DMS79 treated with DMSO at 0.1 percent for 48 hours (cell line): ENCODE data around the gene ZDHHC19.
A peak's percentile ranks its signal among the peaks of the same experiment; 100 is the strongest.
"Not testable (repeated sequence)": the region's sequence is repeated elsewhere in the genome, so short reads cannot be mapped to it uniquely, and the experiment has no call there.

Experiments
- DNase-seq: peaks from one replicate; lab custom pipeline; 2025; lab: John Stamatoyannopoulos, UW

Gene ZDHHC19

DNA sequence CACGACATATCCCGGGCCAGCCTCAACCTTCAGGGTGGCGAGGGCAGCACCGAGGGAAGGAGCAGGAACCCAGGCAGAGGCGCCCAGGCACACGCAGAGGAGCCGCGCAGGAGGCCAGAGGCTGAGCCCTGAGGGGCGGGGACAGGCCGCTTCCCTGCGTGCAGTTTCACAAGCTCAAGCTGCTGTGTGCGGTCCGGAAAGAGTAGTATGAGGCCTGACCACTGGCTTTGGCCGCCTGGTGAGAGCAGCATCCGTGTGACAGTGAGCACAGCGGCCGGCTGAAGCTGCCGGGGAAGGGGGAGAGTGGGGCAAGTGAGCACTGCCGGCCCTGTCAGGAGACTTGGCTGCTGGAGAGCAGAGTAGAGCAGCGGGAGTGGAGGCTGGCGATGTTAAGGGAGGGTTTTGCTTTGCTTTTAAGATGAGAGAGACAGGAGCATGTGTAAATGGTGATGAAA, 8.7 kb downstream of the ZDHHC19 start:
- DNase-seq, result no peak

DNA sequence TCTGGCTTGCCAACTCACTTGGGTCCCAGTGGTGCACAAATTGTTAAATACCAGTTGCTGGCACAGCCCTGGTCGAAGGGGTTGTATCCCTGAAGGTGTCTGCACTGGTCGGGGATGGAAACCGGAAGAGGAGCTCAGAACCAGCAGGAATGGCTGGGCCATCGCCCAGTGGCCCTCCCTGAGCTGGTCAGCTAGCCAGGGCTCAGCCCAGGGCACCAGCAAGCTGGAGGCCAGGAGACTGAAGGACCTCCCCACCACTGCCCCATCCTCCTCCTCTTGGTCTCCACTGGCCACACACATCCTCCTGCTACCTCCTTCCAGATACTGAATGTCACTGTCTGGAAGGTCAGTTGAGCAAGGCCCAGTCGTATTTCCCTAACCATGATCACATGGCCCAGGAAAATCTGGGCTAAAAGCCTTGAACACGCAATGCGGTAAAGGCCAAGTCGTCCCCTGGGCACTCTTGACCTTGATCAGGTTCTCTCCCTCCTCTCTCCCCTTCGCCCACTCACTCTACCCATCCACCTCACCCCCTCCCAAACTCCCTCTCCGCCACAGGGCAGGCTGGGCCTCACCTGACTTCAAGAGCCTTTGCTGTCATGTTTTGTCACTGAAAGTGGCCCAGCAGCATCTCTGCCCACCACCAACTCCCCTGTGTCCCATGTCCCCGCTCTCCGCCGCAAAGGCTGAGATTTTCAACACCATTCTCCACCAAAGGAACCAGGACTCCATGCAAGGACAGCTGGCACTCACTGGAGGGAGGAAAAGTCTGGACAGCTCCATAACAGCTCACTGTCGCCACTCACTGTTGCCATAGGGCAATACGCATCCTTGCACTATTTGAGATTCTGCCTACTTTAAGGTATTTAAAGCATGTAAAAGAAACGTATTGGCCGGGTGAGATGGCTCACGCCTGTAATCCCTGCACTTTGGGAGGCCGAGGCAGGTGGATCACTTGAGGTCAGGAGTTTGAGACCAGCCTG, 12.1 kb downstream of the ZDHHC19 start:
- no peak for DNase-seq

DNA sequence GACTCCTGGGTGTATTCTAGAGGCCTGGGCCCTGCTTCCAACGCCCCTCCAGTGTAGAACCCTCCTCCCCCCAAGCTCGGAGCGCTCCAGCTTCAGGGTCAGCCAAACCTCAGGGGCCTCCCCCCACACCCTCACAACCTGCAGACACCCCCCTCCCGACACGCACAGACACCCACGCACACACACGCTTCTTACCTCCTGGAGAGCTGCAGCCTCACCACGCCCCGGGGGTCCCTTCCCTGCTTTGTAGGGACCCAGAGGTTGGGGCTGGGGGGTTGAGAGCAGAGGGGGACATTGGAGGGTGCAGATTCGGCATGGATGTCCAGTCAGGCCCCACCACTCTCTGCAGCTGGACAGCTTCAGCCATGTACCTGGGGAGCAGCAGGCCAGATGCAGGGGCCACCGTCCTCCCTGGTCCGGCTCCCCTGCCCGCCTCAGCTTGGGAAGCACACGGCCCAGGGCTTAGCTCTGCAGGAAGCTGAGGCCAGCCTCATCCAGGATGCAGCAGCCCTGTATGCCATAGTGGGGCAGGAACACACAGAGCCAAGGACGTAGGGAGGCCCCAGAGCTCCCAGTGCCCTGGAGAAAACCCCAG, 13.0 kb downstream of the ZDHHC19 start:
- no peak for DNase-seq

DNA sequence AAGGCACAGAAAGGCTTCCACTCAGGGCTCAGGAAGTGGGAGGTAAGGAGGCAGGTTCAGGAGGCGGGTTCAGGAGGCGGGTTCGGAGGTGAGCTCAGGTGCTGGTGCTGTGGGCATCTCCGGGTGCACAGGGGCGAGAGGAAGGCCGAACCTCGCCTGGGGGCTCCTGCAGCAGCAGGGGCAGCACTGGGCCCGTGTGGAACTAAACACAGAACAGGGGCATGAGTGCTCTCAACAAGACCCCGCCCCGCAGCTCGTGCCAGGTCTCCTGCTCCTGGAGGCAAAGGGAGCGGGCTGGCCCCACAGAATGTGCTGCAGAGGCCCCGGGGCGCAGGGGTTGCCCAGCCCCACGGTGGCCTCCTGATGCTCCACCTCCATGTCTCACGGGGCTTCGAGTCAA, 13.7 kb downstream of the ZDHHC19 start:
- DNase-seq, result no peak

DNA sequence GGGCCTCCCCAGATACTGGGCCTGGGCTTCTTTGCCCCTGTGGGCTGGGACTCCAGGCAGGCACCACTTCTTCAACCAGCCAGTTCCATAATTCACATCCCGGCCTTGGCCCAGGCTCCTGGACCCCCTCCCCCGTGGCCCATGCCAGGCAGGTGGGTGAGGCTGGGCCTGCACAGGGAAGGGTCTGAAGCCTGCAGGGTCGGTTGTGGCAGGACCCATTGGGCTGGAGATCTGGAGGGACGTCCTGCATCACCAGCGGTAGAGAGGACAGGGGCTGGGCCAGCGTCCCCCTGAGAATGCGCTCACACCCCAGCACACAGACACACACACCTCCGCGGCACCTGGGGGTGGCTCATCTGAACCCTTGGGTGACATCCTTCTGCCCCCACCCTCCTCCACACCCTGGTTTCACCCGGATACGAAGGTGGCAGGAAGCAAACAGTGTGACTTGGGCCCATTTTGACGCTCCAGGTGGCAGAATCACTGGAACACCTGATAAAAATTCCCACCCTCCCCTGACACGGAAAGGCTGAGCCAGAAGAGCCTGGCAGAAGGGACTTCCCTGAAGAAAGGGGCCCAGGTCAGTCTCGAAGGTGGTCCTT, 15.4 kb downstream of the ZDHHC19 start:
- DNase-seq, result no peak

- DNase-seq, result no peak
Observed at GRCh38 chr3:196194542-196194915, 16.7 kb downstream of the ZDHHC19 start.

- DNase-seq, result no peak
Observed at GRCh38 chr3:196193736-196194541, 17.3 kb downstream of the ZDHHC19 start.

DNA sequence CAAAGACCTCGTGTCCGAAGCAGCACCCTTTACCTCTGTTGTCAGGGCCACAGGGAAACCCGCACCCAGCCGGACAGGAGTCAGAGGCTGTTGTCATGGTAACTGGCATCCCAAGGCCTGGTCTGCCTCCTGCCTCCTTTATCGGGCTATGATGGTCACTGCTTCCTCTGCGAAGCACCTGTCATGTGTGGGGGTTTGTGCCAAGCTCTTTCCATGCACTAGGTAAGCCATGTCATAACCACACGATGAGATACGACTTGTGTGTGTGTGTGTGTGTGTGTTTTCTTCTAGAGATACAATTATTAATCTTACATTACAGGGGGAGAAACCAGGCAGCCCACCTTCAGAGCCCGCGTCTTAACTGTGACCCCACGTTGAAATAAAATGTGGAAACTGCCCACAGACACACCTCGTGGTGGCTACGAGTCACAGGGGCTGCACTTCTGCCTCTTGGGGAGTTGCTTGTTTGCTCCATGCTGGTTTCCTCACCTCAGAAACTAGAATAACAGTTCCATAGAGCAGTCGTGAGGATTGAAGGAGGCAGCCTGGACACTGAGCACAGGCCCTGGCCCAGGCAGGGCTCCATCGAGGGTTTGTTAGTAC, 18.0 kb downstream of the ZDHHC19 start:
- DNase-seq, result no peak

DNA sequence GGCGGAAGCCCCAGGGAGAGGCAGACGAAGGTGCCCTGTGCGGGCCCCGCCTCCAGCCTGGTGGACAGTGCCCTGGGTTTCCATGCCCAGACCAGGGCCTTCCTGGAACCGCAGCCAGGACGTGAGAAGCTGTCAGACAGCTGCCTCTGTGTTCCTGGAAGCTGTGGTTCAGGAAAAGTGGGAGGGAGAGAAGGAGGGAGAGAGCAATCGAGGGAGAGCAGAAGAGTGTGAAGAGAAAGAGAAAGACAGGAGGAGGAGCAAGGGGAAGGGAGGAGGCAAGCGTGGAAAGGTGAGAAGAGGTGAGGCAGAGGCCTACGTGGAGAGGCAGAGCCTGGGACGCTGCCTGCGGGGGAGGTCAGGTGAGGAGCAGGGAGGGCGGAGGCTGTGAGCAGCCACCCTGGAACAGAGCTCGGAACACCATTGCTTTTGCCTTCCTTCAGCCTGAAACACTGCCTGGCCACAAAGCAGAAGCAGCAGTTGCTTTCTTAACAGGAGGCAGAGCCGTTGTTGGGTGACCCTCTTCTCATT, 18.6 kb downstream of the ZDHHC19 start:
- no peak for DNase-seq

- DNase-seq, result no peak
Observed at GRCh38 chr3:196192036-196192523, 19.1 kb downstream of the ZDHHC19 start.

GRCh38 chr3:196189566-196190347, 21.4 kb downstream of the ZDHHC19 start:
- peak; percentile 20 for DNase-seq

DNA sequence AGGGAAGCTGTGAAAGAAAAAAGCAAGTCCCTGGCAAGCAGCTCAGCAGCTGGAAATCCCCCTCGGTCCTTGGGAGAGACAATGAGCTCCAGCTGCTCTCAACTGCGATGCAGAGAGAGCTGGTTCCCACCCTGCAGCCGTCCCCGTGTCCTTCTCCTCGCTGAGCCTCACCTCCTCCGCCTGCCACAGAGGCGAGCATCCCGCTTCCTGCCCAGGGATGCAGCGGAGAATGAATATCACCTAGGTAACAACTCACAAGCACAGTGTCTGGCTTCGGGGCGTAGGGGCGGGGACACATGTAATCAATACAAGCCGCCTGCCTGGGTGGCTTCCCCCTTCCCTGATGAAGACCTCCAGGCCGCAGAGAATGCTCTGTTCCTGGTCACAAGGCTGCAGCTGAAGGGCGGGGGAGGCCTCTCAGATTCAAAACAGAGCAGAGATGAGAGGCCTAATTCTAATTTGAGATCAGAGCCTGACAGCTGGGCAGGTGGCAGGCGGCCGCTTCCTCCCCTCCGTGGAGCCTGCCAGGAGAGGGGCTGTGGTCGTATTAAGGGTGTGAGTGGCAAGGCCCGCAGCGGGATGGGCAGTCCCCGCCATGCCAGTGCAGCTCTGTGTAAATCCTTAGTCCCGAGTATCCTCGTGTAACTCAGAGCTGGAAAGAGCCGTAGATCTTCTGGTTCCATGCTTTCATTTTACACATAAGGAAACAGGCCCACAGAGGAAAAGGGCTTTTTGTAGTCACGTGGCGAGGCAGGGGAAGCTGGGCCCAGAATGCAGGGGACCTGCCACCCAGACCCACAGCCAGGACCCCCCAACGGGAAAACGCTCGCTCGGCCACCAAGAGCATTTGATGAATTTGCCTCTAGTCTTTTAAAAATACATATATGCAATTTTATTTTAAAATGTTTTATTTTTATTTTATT, 24.3 kb downstream of the ZDHHC19 start:
- DNase-seq, result peak; percentile 97

GRCh38 chr3:196184881-196185280, 26.3 kb downstream of the ZDHHC19 start:
- no peak for DNase-seq

GRCh38 chr3:196184169-196184432, 27.1 kb downstream of the ZDHHC19 start:
- not testable (repeated sequence) for DNase-seq

DNA sequence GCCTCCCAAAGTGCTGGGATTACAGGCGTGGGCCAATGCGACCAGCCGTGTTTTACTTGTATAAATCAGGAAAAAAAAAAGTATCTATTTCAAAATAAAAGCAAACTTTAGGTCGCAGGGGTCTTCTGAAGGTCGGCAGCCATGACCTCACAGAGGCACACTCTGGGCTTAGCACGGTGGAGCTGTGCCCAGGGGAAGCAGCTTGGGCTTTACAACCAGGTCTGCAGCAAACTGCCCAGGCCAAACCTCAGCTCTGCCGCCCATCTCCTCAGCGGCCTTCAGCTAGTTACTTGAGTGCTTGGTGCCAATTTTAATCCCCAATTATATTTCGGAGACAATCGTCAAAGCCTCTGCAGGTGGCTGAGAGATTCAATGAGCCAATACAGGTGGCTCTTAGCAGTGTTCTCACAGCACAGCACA, 30.1 kb downstream of the ZDHHC19 start:
- DNase-seq, result no peak

- DNase-seq, result no peak
Observed at GRCh38 chr3:196180346-196180745, 30.9 kb downstream of the ZDHHC19 start.

- DNase-seq, result no peak
Observed at GRCh38 chr3:196179380-196180308, 31.6 kb downstream of the ZDHHC19 start.

- DNase-seq, result no peak
Observed at GRCh38 chr3:196178993-196179379, 32.2 kb downstream of the ZDHHC19 start.
